Naive thymus-derived CD4-positive, alpha-beta T cell (primary cell): ENCODE measurements around the gene SSBP2. TPM values are rescaled to one million over a fixed set of nuclear protein-coding genes. Genes with fewer than 3 reads are reported as not detected.

ENCODE experiments used
- ATAC-seq: fragments of 150-1000 bp; cut with Tn5 transposase; 2 replicates; pipeline ENCODE4 v1.10.0; 2021; ENCODE audit warnings: mild to moderate bottlenecking, moderate library complexity
- CTCF ChIA-PET: fragments of 350-600 bp; sonication (Branson Sonifier 250); formaldehyde crosslinking; loops from one replicate; lab custom pipeline; 2021; ENCODE audit warnings: antibody characterized with exemption; lab: Charles Lee
- POLR2A ChIA-PET: fragments of 350-600 bp; sonication (Branson Sonifier 250); formaldehyde crosslinking; loops from one replicate; lab custom pipeline; 2021; ENCODE audit warnings: antibody characterized with exemption, inconsistent platforms; lab: Charles Lee
- DNase-seq, 9 donors: peaks; one replicate each; pipeline versions ENCODE4 v3.0.0 to v3.0.0-alpha.2; 2020 to 2022; ENCODE audit warnings: mixed read lengths in 1 of 9
- H3K27ac ChIP-seq: one replicate; pipeline ENCODE4 v1.7.0; 2013; ENCODE audit warnings: mild to moderate bottlenecking, low read depth, low read length, moderate library complexity
- H3K27me3 ChIP-seq, 2 donors: one replicate each; pipeline ENCODE4 v1.7.0; 2013; ENCODE audit warnings: low read length in 2 of 2, mild to moderate bottlenecking in 2 of 2, moderate library complexity in 2 of 2; ENCODE audit not compliant: control insufficient read depth in 2 of 2, insufficient read depth in 2 of 2
- H3K36me3 ChIP-seq, 3 experiments: 1 replicate in 2 of 3; 2 replicates in 1 of 3; pipeline ENCODE4 v1.7.0; 2013; ENCODE audit warnings: low read length in 3 of 3, mild to moderate bottlenecking in 3 of 3, moderate library complexity in 1 of 3; ENCODE audit not compliant: insufficient read depth in 3 of 3, control insufficient read depth in 2 of 3
- H3K4me1 ChIP-seq, 2 donors: one replicate each; pipeline ENCODE4 v1.7.0; 2013; ENCODE audit warnings: low read length in 2 of 2, mild to moderate bottlenecking in 2 of 2, moderate library complexity in 1 of 2; ENCODE audit not compliant: control insufficient read depth in 2 of 2, insufficient read depth in 2 of 2
- H3K4me3 ChIP-seq: 2 replicates; pipeline ENCODE4 v1.7.0; 2013; ENCODE audit warnings: mild to moderate bottlenecking, low read length
- H3K9me3 ChIP-seq, 3 experiments: 1 replicate in 2 of 3; 2 replicates in 1 of 3; pipeline ENCODE4 v1.7.0; 2013; ENCODE audit warnings: low read length in 3 of 3; ENCODE audit not compliant: control insufficient read depth in 2 of 3
- H3K27ac Mint-ChIP-seq, 9 donors: one replicate each; pipeline ENCODE4 v1.8.0; 2020 to 2022; ENCODE audit warnings: mixed read lengths in 9 of 9, mild to moderate bottlenecking in 8 of 9, moderate library complexity in 5 of 9, inconsistent platforms in 2 of 9
- H3K27me3 Mint-ChIP-seq, 5 donors: one replicate each; pipeline ENCODE4 v1.8.0; 2021 to 2022; ENCODE audit warnings: mixed read lengths in 5 of 5, mild to moderate bottlenecking in 1 of 5
- H3K36me3 Mint-ChIP-seq, 5 donors: one replicate each; pipeline ENCODE4 v1.8.0; 2020 to 2022; ENCODE audit warnings: mixed read lengths in 5 of 5, mild to moderate bottlenecking in 3 of 5, inconsistent platforms in 1 of 5
- H3K4me1 Mint-ChIP-seq, 7 donors: one replicate each; pipeline ENCODE4 v1.8.0; 2020 to 2022; ENCODE audit warnings: mixed read lengths in 7 of 7, mild to moderate bottlenecking in 3 of 7, inconsistent platforms in 1 of 7
- H3K4me3 Mint-ChIP-seq, 10 donors: one replicate each; pipeline ENCODE4 v1.8.0; 2020 to 2022; ENCODE audit warnings: mild to moderate bottlenecking in 10 of 10, mixed read lengths in 10 of 10, moderate library complexity in 6 of 10, inconsistent platforms in 2 of 10
- H3K9me3 Mint-ChIP-seq, 11 donors: one replicate each; pipeline ENCODE4 v1.8.0; 2020 to 2022; ENCODE audit warnings: mixed read lengths in 11 of 11, mild to moderate bottlenecking in 4 of 11, inconsistent platforms in 1 of 11, moderate library complexity in 1 of 11
- intact Hi-C, 2 donors: fragments of 100-400 bp; cut with micrococcal nuclease; formaldehyde crosslinking; loops; one replicate each; pipeline ENCODE4 v1.15.1; 2023
- polyA plus RNA-seq, 2 donors: library from polyadenylated mRNA; unstranded; fragments of 300-500 nt; fragmentation: Illumina TruSeq; gene quantifications; one replicate each; pipeline ENCODE4 v1.2.3, GENCODE V29; 2021
- total RNA-seq, 6 experiments: library from RNA in 5 of 6; stranded (reverse) in 5 of 6; gene quantifications; 1 replicate in 5 of 6; 2 replicates in 1 of 6; pipeline ENCODE4 v1.2.3 and lab custom pipeline; 2021 to 2026

SSBP2 gene
- total and polyA plus RNA-seq, 7 experiments from 2014 or later, result 36.7 to 99.8 (median 70.7) TPM

DNA sequence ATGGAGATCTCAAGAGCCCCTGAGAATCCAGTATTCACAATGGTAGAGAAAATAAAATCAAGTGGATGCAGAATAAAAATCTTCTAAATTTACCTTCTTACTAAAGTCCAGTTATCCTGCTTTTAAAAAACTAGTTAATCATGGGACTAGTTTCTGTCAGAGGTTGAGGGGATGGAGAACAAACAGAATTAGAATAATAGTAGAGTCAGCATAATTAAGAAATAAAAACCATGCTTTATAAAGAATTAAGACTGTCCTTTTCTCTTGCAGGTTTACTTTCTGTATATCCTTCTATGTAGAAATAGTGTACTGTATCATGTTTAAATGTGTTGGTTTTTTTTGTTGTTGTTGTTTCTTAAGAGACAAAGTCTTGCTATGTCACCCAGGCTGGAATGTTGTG, 380.0 kb downstream of the SSBP2 start:
- H3K4me1 ChIP-seq, result no peaks in the 10 kb centered on the region
- no peak overlapping the region for H3K4me3 Mint-ChIP-seq
- POLR2A ChIA-PET, result no interaction called here
- no peaks in the 10 kb centered on the region for H3K9me3 Mint-ChIP-seq
- CTCF ChIA-PET, result no interaction called here
- no peak overlapping the region for H3K4me3 ChIP-seq
- H3K27me3 ChIP-seq, result no peaks in the 10 kb centered on the region
- H3K27me3 Mint-ChIP-seq, result peaks cover 4 to 18% (median 6%) of the 10 kb centered on the region in 5 donors
- ATAC-seq, result no peak
- no peaks in the 10 kb centered on the region for H3K36me3 ChIP-seq
- no peaks in the 10 kb centered on the region for H3K9me3 ChIP-seq
- H3K27ac ChIP-seq, result no peak overlapping the region
- no peaks in the 10 kb centered on the region for H3K36me3 Mint-ChIP-seq
- no peak overlapping the region for H3K27ac Mint-ChIP-seq
- intact Hi-C loops, result no loop called here
- peaks cover 0 to 3% (median 0%) of the 10 kb centered on the region in 7 donors for H3K4me1 Mint-ChIP-seq
- no peak for DNase-seq

- DNase-seq (no peak), ATAC-seq (no peak)
- CTCF ChIA-PET, result no interaction called here
- no peaks in the 10 kb centered on the region for H3K9me3 ChIP-seq
- no peaks in the 10 kb centered on the region for H3K36me3 ChIP-seq
- Mint-ChIP-seq H3K4me1 (peaks cover 0 to 3% (median 0%) of the 10 kb centered on the region in 7 donors), H3K9me3 (no peaks in the 10 kb centered on the region), H3K4me3 (no peak overlapping the region), H3K36me3 (no peaks in the 10 kb centered on the region), H3K27me3 (peaks cover 0 to 12% (median 0%) of the 10 kb centered on the region in 5 donors), H3K27ac (no peak overlapping the region)
- H3K27me3 ChIP-seq, result no peaks in the 10 kb centered on the region
- intact Hi-C loops, result no loop called here
- no peak overlapping the region for H3K4me3 ChIP-seq
- POLR2A ChIA-PET, result no interaction called here
- no peak overlapping the region for H3K27ac ChIP-seq
- no peaks in the 10 kb centered on the region for H3K4me1 ChIP-seq
Measured at GRCh38 chr5:81365541-81365940, 385.4 kb downstream of the SSBP2 start.

DNA sequence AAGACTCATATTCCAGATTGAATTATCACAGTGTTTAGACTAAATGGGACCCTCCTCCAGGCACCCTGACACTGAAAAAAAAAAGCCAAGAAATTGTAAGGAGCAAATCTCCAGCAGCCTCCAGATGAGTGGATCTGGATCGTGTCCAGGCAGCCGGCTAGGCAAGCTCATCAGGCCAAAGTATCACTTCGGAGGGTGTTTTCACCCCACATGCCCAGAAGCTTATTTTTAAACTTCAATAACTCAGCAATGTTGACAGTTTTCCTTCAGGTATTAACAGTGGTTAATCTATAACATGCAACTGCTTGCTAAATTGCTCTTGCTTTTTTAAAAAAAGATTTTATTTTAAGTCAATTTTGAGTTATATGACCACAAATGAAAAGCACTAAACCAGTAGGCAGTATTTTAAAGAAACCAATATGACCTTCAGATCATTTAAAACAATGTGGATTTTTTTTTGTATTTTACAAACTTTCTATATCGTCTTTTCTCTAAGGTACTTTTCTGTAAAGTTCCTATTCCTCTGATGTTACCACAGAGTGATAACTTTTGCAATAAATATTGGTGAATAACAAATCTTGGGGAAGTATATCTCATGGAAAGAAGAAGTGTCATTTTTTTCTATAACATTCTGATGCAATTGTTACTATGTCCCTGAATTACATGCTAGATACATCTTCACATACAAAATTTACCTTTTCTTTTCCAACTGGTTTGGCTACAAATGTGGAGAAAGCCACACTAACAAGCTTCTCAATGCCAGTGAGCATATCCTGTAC, 387.6 kb downstream of the SSBP2 start:
- no peaks in the 10 kb centered on the region for H3K9me3 Mint-ChIP-seq
- intact Hi-C loops, result no loop called here
- DNase-seq (no peak), ATAC-seq (no peak)
- Histone ChIP-seq H3K9me3 (no peaks in the 10 kb centered on the region), H3K27me3 (no peaks in the 10 kb centered on the region), H3K27ac (no peak overlapping the region), H3K36me3 (no peaks in the 10 kb centered on the region), H3K4me1 (no peaks in the 10 kb centered on the region), H3K4me3 (no peak overlapping the region)
- no peak overlapping the region for H3K4me3 Mint-ChIP-seq
- peaks cover 0 to 12% (median 4%) of the 10 kb centered on the region in 5 donors for H3K27me3 Mint-ChIP-seq
- POLR2A ChIA-PET, result no interaction called here
- no peaks in the 10 kb centered on the region for H3K36me3 Mint-ChIP-seq
- no peak overlapping the region for H3K27ac Mint-ChIP-seq
- CTCF ChIA-PET, result interaction anchor here (0.7 kb wide), 1 partner anchor 30 kb away, joined by 3 read pairs; no protein-coding TSS in a partner anchor
- H3K4me1 Mint-ChIP-seq, result no peaks in the 10 kb centered on the region

Other genes with a start within 250 kb of the SSBP2 start
- 1 to 10 TPM; 6.4 to 9.6 (median 8.2) TPM for gene ATG10, start 220.9 kb upstream of the SSBP2 start, total RNA-seq
- 10 to 100 TPM in 1 of 2 donors, 1 to 10 TPM in 1; 9.1 to 14.4 TPM for gene ATG10, start 220.9 kb upstream of the SSBP2 start, polyA plus RNA-seq